SK-N-SH (cell line): ENCODE measurements around the gene CACNA2D3. TPM values are rescaled to one million over a fixed set of nuclear protein-coding genes. Genes with fewer than 3 reads are reported as not detected.

ENCODE experiments used
- CTCF ChIA-PET: fragments of 300-600, 350-600 bp; formaldehyde crosslinking; extraction: SDS; loops from one replicate; lab custom pipeline; 2021; lab: Yijun Ruan, JAX
- POLR2A ChIA-PET: fragments of 350-600 bp; sonication (Branson Sonifier 250); formaldehyde crosslinking; extraction: SDS; loops from one replicate; lab custom pipeline; 2020; ENCODE audit warnings: antibody characterized with exemption, inconsistent platforms; lab: Yijun Ruan, JAX
- DNase-seq: peaks from one replicate; pipeline ENCODE4 v3.0.0; 2012
- H2AFZ ChIP-seq: fragments of 200-600 bp; sonication (generic); 2 replicates; pipeline ENCODE4 v1.8.1; 2016; ENCODE audit warnings: antibody characterized with exemption, mild to moderate bottlenecking, low read depth
- H3F3A ChIP-seq: fragments of 200-600 bp; sonication (generic); replicated peaks from 2 replicates; pipeline ENCODE3; 2016; ENCODE audit warnings: antibody characterized with exemption, mild to moderate bottlenecking; ENCODE audit not compliant: insufficient read depth
- H3K27ac ChIP-seq, 2 experiments: fragments of 200-500 bp in 1 of 2; fragments of 200-600 bp in 1 of 2; sonication (Bioruptor generic) in 1 of 2; sonication (generic), shearing (Covaris generic) in 1 of 2; 2 replicates each; pipeline versions ENCODE4 v1.5.1 to v1.6.1; 2014 to 2016; ENCODE audit warnings: low read depth in 2 of 2, inconsistent platforms in 1 of 2, low read length in 1 of 2, mild to moderate bottlenecking in 1 of 2, mixed read lengths in 1 of 2
- H3K27me3 ChIP-seq: fragments of 200-600 bp; sonication (generic), shearing (Covaris generic); 2 replicates; pipeline ENCODE4 v1.6.1; 2016; ENCODE audit warnings: mixed run types; ENCODE audit not compliant: insufficient read depth
- H3K36me3 ChIP-seq, 2 experiments: fragments of 200-500 bp in 1 of 2; fragments of 200-600 bp in 1 of 2; sonication (Bioruptor generic) in 1 of 2; sonication (generic) in 1 of 2; replicated peaks in 1 of 2; 2 replicates each; pipeline versions ENCODE3 to v1.5.1; 2014 to 2016; ENCODE audit warnings: low read length in 1 of 2, mild to moderate bottlenecking in 1 of 2; ENCODE audit not compliant: insufficient read depth in 2 of 2, control insufficient read depth in 1 of 2
- H3K4me1 ChIP-seq, 2 experiments: fragments of 200-500 bp in 1 of 2; fragments of 200-600 bp in 1 of 2; sonication (Bioruptor generic) in 1 of 2; sonication (generic), shearing (Covaris generic) in 1 of 2; 2 replicates each; pipeline versions ENCODE4 v1.5.1 to v1.6.1; 2014 to 2016; ENCODE audit warnings: low read depth in 1 of 2, low read length in 1 of 2, mixed run types in 1 of 2; ENCODE audit not compliant: insufficient read depth in 2 of 2, control insufficient read depth in 1 of 2
- H3K4me2 ChIP-seq: fragments of 200-600 bp; sonication (generic), shearing (Covaris generic); 2 replicates; pipeline ENCODE4 v1.6.1; 2017; ENCODE audit warnings: mixed run types
- H3K4me3 ChIP-seq, 2 experiments: fragments of 200-500 bp in 1 of 2; fragments of 200-600 bp in 1 of 2; sonication (Bioruptor generic) in 1 of 2; sonication (generic), shearing (Covaris generic) in 1 of 2; 2 replicates each; pipeline versions ENCODE4 v1.5.1 to v1.8.1; 2014 to 2016; ENCODE audit warnings: low read depth in 2 of 2, inconsistent platforms in 1 of 2, low read length in 1 of 2, mild to moderate bottlenecking in 1 of 2, mixed read lengths in 1 of 2, moderate library complexity in 1 of 2
- H3K79me2 ChIP-seq: fragments of 200-600 bp; sonication (generic); 2 replicates; pipeline ENCODE4 v1.8.1; 2017; ENCODE audit warnings: mild to moderate bottlenecking; ENCODE audit not compliant: insufficient read depth
- H3K9ac ChIP-seq: fragments of 200-600 bp; sonication (generic); 2 replicates; pipeline ENCODE4 v1.6.1; 2017; ENCODE audit warnings: mixed run types
- H3K9me2 ChIP-seq: fragments of 200-600 bp; sonication (generic); 2 replicates; pipeline ENCODE4 v1.6.1; 2017; ENCODE audit warnings: mixed run types
- H3K9me3 ChIP-seq: fragments of 200-600 bp; sonication (generic); 2 replicates; pipeline ENCODE4 v1.6.1; 2017; ENCODE audit warnings: mixed run types, mild to moderate bottlenecking, moderate library complexity
- H4K20me1 ChIP-seq: fragments of 200-600 bp; sonication (generic); 2 replicates; pipeline ENCODE4 v1.6.1; 2017; ENCODE audit warnings: mild to moderate bottlenecking, mixed run types; ENCODE audit not compliant: insufficient read depth
- ELF1 ChIP-seq: IDR thresholded peaks from 2 replicates; pipeline ENCODE4 v1.4.0; 2012
- FOXM1 ChIP-seq: IDR thresholded peaks from 2 replicates; pipeline ENCODE4 v1.4.0; 2012; ENCODE audit warnings: low read depth, mild to moderate bottlenecking
- GABPA ChIP-seq: IDR thresholded peaks from 2 replicates; pipeline ENCODE4 v1.4.0; 2012; ENCODE audit warnings: low read depth, mild to moderate bottlenecking
- MEF2A ChIP-seq: IDR thresholded peaks from 2 replicates; pipeline ENCODE4 v1.4.0; 2012; ENCODE audit warnings: low read depth, borderline replicate concordance
- MXI1 ChIP-seq: IDR thresholded peaks from 2 replicates; pipeline ENCODE4 v1.6.1; 2012; ENCODE audit warnings: mild to moderate bottlenecking, low read depth, low read length, improper control_type of control experiment
- NRF1 ChIP-seq: IDR thresholded peaks from 2 replicates; pipeline ENCODE4 v1.6.1; 2012; ENCODE audit warnings: low read depth, mild to moderate bottlenecking, low read length
- POLR2AphosphoS5 ChIP-seq: IDR thresholded peaks from 2 replicates; pipeline ENCODE4 v1.6.1; 2012; ENCODE audit warnings: low read depth, low read length
- RAD21 ChIP-seq: IDR thresholded peaks from 2 replicates; pipeline ENCODE4 v1.6.1; 2012; ENCODE audit warnings: mild to moderate bottlenecking, low read length
- RCOR1 ChIP-seq: fragments of 150-350 bp; IDR thresholded peaks from 2 replicates; pipeline ENCODE4 v1.6.1; 2017; ENCODE audit warnings: antibody characterized with exemption, low read length
- RXRA ChIP-seq: IDR thresholded peaks from 2 replicates; pipeline ENCODE4 v1.4.0; 2012; ENCODE audit warnings: low read depth, mild to moderate bottlenecking, borderline replicate concordance
- SMC3 ChIP-seq: IDR thresholded peaks from 2 replicates; pipeline ENCODE4 v1.6.1; 2012; ENCODE audit warnings: low read depth, low read length, improper control_type of control experiment
- TAF1 ChIP-seq: IDR thresholded peaks from 2 replicates; pipeline ENCODE4 v1.6.1; 2012; ENCODE audit warnings: low read depth, mild to moderate bottlenecking, low read length, moderate library complexity, borderline replicate concordance
- TCF12 ChIP-seq: IDR thresholded peaks from 2 replicates; pipeline ENCODE4 v1.4.0; 2012
- TEAD4 ChIP-seq: IDR thresholded peaks from 2 replicates; pipeline ENCODE4 v1.4.0; 2012; ENCODE audit warnings: mild to moderate bottlenecking, borderline replicate concordance; ENCODE audit not compliant: insufficient read depth
- YY1 ChIP-seq: IDR thresholded peaks from 2 replicates; pipeline ENCODE4 v1.4.0; 2012; ENCODE audit warnings: low read depth, mild to moderate bottlenecking
- WGBS: methylation state at CpG from one replicate; pipeline ENCODE4 v1.1.6; 2017; ENCODE audit warnings: low lambda C conversion rate; 5-methylcytosine and 5-hydroxymethylcytosine counted together
- polyA plus RNA-seq, 3 experiments: library from polyadenylated mRNA; depleted of rRNA; stranded (reverse); fragments of >200 nt; gene quantifications; 2 replicates each; pipeline ENCODE4 v1.2.3, GENCODE V29; 2012
- TF ChIP-seq, protein P1 (sequence below): IDR thresholded peaks from 2 replicates; pipeline ENCODE4; 2012
- TF ChIP-seq, protein P2 (sequence below): fragments of 150-350 bp; IDR thresholded peaks from 2 replicates; pipeline ENCODE4 v1.6.1; 2017; ENCODE audit warnings: antibody characterized with exemption, low read length, low read depth, borderline replicate concordance
- TF ChIP-seq, protein P3 (sequence below): IDR thresholded peaks from 2 replicates; pipeline ENCODE4 v1.4.0; 2012; ENCODE audit warnings: low read depth, borderline replicate concordance
- TF ChIP-seq, protein P4 (sequence below): IDR thresholded peaks from 2 replicates; pipeline ENCODE4 v1.4.0; 2012; ENCODE audit warnings: low read depth, borderline replicate concordance
- TF ChIP-seq, protein P5 (sequence below): fragments of 150-350 bp; IDR thresholded peaks from 2 replicates; pipeline ENCODE4 v1.6.1; 2016; ENCODE audit warnings: mild to moderate bottlenecking, low read depth, low read length

The CACNA2D3 gene
- polyA plus RNA-seq, 1 of the 3 experiments (the other 2 are of a cell fraction) = 0.15 TPM

DNA sequence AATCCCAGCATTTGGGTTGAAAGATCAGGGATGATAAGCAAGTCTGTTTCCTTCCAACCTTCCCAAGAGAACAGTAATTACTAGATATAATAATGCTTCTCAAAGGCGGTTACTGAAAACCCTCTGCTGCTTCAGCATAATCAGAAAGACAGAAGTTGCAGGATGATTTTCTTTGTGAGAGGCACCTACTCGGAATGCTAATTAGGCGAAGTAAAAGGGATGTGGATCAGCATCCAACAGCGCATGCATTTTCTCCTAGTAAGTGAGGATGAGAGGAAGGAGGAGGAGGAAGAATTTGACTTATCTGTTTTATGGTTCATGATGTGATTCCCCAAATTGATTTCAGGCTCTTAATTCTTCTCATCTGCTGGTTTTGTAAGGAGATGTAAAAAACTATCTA, 118.0 kb downstream of the CACNA2D3 start:
- no peaks in the 10 kb centered on the region for H3K27me3 ChIP-seq
- WGBS = 50% methylated on average over 4 of the region's 4 CpGs
- H3K9ac ChIP-seq = no peak overlapping the region
- DNase-seq = no peak
- no peak overlapping the region for H3K4me2 ChIP-seq
- no peak for TF ChIP-seq RAD21
- no peak for TF ChIP-seq MXI1
- TF ChIP-seq, protein P1, sequence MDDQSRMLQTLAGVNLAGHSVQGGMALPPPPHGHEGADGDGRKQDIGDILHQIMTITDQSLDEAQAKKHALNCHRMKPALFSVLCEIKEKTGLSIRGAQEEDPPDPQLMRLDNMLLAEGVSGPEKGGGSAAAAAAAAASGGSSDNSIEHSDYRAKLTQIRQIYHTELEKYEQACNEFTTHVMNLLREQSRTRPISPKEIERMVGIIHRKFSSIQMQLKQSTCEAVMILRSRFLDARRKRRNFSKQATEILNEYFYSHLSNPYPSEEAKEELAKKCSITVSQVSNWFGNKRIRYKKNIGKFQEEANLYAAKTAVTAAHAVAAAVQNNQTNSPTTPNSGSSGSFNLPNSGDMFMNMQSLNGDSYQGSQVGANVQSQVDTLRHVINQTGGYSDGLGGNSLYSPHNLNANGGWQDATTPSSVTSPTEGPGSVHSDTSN = no peak
- no peak for TF ChIP-seq POLR2AphosphoS5
- TF ChIP-seq RXRA = no peak
- TF ChIP-seq, protein P2, sequence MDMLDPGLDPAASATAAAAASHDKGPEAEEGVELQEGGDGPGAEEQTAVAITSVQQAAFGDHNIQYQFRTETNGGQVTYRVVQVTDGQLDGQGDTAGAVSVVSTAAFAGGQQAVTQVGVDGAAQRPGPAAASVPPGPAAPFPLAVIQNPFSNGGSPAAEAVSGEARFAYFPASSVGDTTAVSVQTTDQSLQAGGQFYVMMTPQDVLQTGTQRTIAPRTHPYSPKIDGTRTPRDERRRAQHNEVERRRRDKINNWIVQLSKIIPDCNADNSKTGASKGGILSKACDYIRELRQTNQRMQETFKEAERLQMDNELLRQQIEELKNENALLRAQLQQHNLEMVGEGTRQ = no peak
- TF ChIP-seq, protein P3, sequence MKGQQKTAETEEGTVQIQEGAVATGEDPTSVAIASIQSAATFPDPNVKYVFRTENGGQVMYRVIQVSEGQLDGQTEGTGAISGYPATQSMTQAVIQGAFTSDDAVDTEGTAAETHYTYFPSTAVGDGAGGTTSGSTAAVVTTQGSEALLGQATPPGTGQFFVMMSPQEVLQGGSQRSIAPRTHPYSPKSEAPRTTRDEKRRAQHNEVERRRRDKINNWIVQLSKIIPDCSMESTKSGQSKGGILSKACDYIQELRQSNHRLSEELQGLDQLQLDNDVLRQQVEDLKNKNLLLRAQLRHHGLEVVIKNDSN = no peak
- TF ChIP-seq MEF2A = no peak
- TF ChIP-seq YY1 = no peak
- CTCF ChIA-PET = no interaction called here
- H3F3A ChIP-seq = no peaks in the 10 kb centered on the region
- H3K9me2 ChIP-seq = no peaks in the 10 kb centered on the region
- H3K4me3 ChIP-seq = no peak overlapping the region
- H2AFZ ChIP-seq = no peak overlapping the region
- no peaks in the 10 kb centered on the region for H4K20me1 ChIP-seq
- H3K79me2 ChIP-seq = no peaks in the 10 kb centered on the region
- no peak overlapping the region for H3K27ac ChIP-seq
- no peaks in the 10 kb centered on the region for H3K36me3 ChIP-seq
- no peaks in the 10 kb centered on the region for H3K9me3 ChIP-seq
- POLR2A ChIA-PET = no interaction called here
- no peaks in the 10 kb centered on the region for H3K4me1 ChIP-seq

DNA sequence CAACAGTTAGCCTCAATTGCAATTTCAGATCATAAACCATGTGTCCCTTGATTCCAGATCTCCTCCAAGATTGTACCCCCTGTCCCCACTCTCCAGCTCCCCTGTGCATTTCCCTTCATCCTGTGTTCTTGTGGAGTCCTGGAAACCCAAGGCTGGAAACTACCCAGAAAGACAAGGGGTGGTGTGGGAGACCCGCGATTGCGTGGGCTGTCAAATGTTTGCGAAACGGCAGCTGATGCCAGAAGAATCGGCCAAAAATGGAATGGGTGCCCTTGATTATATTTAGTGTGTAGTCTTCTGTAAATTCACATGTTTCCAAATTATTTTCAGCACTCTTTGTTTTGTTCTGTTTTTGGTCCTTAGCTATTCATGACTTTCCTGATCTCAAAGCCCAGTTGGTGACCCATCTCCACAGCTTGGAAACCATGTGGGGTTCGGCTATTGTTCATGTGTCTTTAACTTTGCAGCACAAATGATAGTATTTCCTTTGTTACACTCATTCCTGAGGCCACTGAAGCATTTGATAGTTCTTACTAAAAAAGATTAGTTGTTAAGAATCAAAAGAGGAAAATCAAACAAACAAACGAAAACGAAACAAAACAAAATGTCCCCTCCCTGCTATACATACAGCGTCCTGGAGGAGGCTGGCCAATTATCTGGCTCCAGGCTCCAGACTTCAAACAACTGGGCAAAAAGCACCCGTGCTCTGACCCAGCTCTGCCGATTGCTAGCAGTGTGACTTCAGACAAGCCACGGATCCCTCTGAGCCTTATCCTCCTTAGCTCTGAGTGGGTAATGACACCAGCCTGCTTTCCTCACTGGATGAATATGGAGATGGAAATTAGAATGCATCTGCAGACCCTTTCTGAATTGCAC, 120.9 kb downstream of the CACNA2D3 start:
- Histone ChIP-seq H3K4me1 (no peaks in the 10 kb centered on the region), H3K4me3 (no peak overlapping the region), H3K4me2 (no peak overlapping the region), H3F3A (no peaks in the 10 kb centered on the region), H4K20me1 (no peaks in the 10 kb centered on the region), H3K27ac (no peak overlapping the region), H2AFZ (no peak overlapping the region), H3K9me3 (no peaks in the 10 kb centered on the region), H3K36me3 (no peaks in the 10 kb centered on the region), H3K9ac (no peak overlapping the region), H3K27me3 (no peaks in the 10 kb centered on the region), H3K79me2 (no peaks in the 10 kb centered on the region), H3K9me2 (no peaks in the 10 kb centered on the region)
- no peak for TF ChIP-seq FOXM1
- TF ChIP-seq RCOR1 = no peak
- TF ChIP-seq ELF1 = no peak
- TF ChIP-seq TEAD4 = no peak
- no peak for TF ChIP-seq SMC3
- TF ChIP-seq TCF12 = no peak
- TF ChIP-seq, protein P3 = no peak
- TF ChIP-seq, protein P4, sequence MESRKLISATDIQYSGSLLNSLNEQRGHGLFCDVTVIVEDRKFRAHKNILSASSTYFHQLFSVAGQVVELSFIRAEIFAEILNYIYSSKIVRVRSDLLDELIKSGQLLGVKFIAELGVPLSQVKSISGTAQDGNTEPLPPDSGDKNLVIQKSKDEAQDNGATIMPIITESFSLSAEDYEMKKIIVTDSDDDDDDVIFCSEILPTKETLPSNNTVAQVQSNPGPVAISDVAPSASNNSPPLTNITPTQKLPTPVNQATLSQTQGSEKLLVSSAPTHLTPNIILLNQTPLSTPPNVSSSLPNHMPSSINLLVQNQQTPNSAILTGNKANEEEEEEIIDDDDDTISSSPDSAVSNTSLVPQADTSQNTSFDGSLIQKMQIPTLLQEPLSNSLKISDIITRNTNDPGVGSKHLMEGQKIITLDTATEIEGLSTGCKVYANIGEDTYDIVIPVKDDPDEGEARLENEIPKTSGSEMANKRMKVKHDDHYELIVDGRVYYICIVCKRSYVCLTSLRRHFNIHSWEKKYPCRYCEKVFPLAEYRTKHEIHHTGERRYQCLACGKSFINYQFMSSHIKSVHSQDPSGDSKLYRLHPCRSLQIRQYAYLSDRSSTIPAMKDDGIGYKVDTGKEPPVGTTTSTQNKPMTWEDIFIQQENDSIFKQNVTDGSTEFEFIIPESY = no peak
- TF ChIP-seq NRF1 = no peak
- TF ChIP-seq TAF1 = no peak
- TF ChIP-seq, protein P5, sequence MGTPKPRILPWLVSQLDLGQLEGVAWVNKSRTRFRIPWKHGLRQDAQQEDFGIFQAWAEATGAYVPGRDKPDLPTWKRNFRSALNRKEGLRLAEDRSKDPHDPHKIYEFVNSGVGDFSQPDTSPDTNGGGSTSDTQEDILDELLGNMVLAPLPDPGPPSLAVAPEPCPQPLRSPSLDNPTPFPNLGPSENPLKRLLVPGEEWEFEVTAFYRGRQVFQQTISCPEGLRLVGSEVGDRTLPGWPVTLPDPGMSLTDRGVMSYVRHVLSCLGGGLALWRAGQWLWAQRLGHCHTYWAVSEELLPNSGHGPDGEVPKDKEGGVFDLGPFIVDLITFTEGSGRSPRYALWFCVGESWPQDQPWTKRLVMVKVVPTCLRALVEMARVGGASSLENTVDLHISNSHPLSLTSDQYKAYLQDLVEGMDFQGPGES = no peak
- TF ChIP-seq GABPA = no peak
- no peak for DNase-seq
- 48% methylated on average over 13 of the region's 13 CpGs for WGBS
- ChIA-PET POLR2A (no interaction called here), CTCF (interaction anchor here (0.8 kb wide), 1 partner anchor 20 kb away, joined by 3 read pairs; no protein-coding TSS in a partner anchor)
